GM19023 (cell line): ENCODE measurements around the gene TAS2R30.
"Not testable (repeated sequence)": the region's sequence is repeated elsewhere in the genome, so short reads cannot be mapped to it uniquely, and the experiment has no call there.

Experiments
- ATAC-seq: cut with Tn5 transposase; IDR thresholded peaks from one replicate; pipeline ENCODE4 v1.9.1; 2021; ENCODE audit warnings: mild to moderate bottlenecking, moderate library complexity; ENCODE audit not compliant: unreplicated experiment

The TAS2R30 gene

GRCh38 chr12:11130382-11130781, 4.1 kb downstream of the TAS2R30 start:
- no peak for ATAC-seq

GRCh38 chr12:11114130-11114529, 20.3 kb downstream of the TAS2R30 start:
- ATAC-seq, result not testable (repeated sequence)

- not testable (repeated sequence) for ATAC-seq
Observed at GRCh38 chr12:11111213-11111612, 23.2 kb downstream of the TAS2R30 start.

- no peak for ATAC-seq
Observed at GRCh38 chr12:11108862-11109261, 25.6 kb downstream of the TAS2R30 start.

GRCh38 chr12:11107719-11108118, 26.7 kb downstream of the TAS2R30 start:
- no peak for ATAC-seq

- ATAC-seq, result no peak
Observed at GRCh38 chr12:11106288-11106687, 28.2 kb downstream of the TAS2R30 start.

GRCh38 chr12:11105546-11105945, 28.9 kb downstream of the TAS2R30 start:
- no peak for ATAC-seq

GRCh38 chr12:11094910-11095309, 39.5 kb downstream of the TAS2R30 start:
- not testable (repeated sequence) for ATAC-seq

GRCh38 chr12:11092128-11092527, 42.3 kb downstream of the TAS2R30 start, which contains the start of gene TAS2R43:
TSS of gene TAS2R43 (minus strand) at chr12:11092313. CDS start at chr12:11092229, 84 bp downstream.
- no peak for ATAC-seq

- ATAC-seq, result no peak
Observed at GRCh38 chr12:11089246-11089645, 45.2 kb downstream of the TAS2R30 start.

- ATAC-seq, result no peak
Observed at GRCh38 chr12:11085419-11085818, 49.0 kb downstream of the TAS2R30 start.
